Measurements from ENCODE around the gene EYS.

The EYS gene

GRCh38 chr6:64428186-64428585, 1278.8 kb downstream of the EYS start:
- DNase-seq, result no peak

- no peak for DNase-seq
Measured at GRCh38 chr6:64415926-64416325, 1291.1 kb downstream of the EYS start.

- DNase-seq, result no peak
Measured at GRCh38 chr6:64411226-64411625, 1295.8 kb downstream of the EYS start.

- no peak for DNase-seq
Measured at GRCh38 chr6:64409948-64410347, 1297.1 kb downstream of the EYS start.

GRCh38 chr6:64404396-64404795, 1302.6 kb downstream of the EYS start:
- DNase-seq, result no peak

- DNase-seq, result no peak
Measured at GRCh38 chr6:64383277-64383676, 1323.7 kb downstream of the EYS start.

GRCh38 chr6:64376394-64376793, 1330.6 kb downstream of the EYS start:
- no peak for DNase-seq

GRCh38 chr6:64357430-64357829, 1349.6 kb downstream of the EYS start:
- DNase-seq, result no peak

- DNase-seq, result no peak
Measured at GRCh38 chr6:64347411-64347810, 1359.6 kb downstream of the EYS start.

GRCh38 chr6:64335195-64335594, 1371.8 kb downstream of the EYS start:
- no peak for DNase-seq

- no peak for DNase-seq
Measured at GRCh38 chr6:64334636-64335035, 1372.4 kb downstream of the EYS start.

GRCh38 chr6:64330694-64331307, 1376.2 kb downstream of the EYS start:
- DNase-seq, result no peak

GRCh38 chr6:64326939-64327338, 1380.1 kb downstream of the EYS start:
- DNase-seq, result no peak

GRCh38 chr6:64325093-64325492, 1381.9 kb downstream of the EYS start:
- DNase-seq, result no peak

- no peak for DNase-seq
Measured at GRCh38 chr6:64310214-64310613, 1396.8 kb downstream of the EYS start.

GRCh38 chr6:64301307-64302236, 1405.5 kb downstream of the EYS start:
- no peak for DNase-seq

- DNase-seq, result no peak
Measured at GRCh38 chr6:64299176-64299575, 1407.8 kb downstream of the EYS start.

- DNase-seq, result no peak
Measured at GRCh38 chr6:64294034-64294433, 1413.0 kb downstream of the EYS start.

GRCh38 chr6:64293298-64293697, 1413.7 kb downstream of the EYS start:
- no peak for DNase-seq

GRCh38 chr6:64290867-64291266, 1416.2 kb downstream of the EYS start:
- DNase-seq, result no peak

GRCh38 chr6:64289931-64290330, 1417.1 kb downstream of the EYS start:
- no peak for DNase-seq

GRCh38 chr6:64288351-64288750, 1418.7 kb downstream of the EYS start:
- no peak for DNase-seq

GRCh38 chr6:64281167-64281566, 1425.9 kb downstream of the EYS start:
- no peak for DNase-seq

- DNase-seq, result no peak
Measured at GRCh38 chr6:64280569-64280968, 1426.5 kb downstream of the EYS start.

All from T-helper 9 cell (primary cell).